ENCODE data around the gene ZSCAN20.
A peak's percentile ranks its signal among the peaks of the same experiment; 100 is the strongest.

GRCh38 chr1:33500547-33500946 is 28.1 kb downstream of the ZSCAN20 start:
- TF ChIP-seq CTCF (IDR thresholded peaks at IDR 0.05; ENCODE audit: insufficient read depth, low read depth, low read length) (peak; percentile 20), EZH2 (IDR thresholded peaks at IDR 0.05; ENCODE audit: insufficient read depth, low read length) (no peak)

All from astrocyte (in vitro differentiated cells and primary cell).